OCI-LY3 (cell line): ENCODE data around the gene RHBG.

Experiments
- H2AFZ ChIP-seq: fragments of 200-600, 300-600 bp; shearing (Covaris generic); 2 replicates; pipeline ENCODE4 v1.6.0; 2014; ENCODE audit warnings: antibody characterized with exemption, low read depth, low read length
- H3K27ac ChIP-seq: fragments of 200-600, 300-600 bp; sonication (generic); 2 replicates; pipeline ENCODE4 v1.5.1; 2014; ENCODE audit warnings: mild to moderate bottlenecking, low read length, moderate library complexity, mixed read lengths
- H3K27me3 ChIP-seq: fragments of 200-600, 300-600 bp; sonication (generic); 2 replicates; pipeline ENCODE4 v1.6.1; 2014; ENCODE audit warnings: low read depth, low read length, mixed read lengths
- H3K36me3 ChIP-seq: fragments of 200-600, 300-600 bp; sonication (generic); replicated peaks from 2 replicates; pipeline ENCODE3; 2014; ENCODE audit warnings: low read depth, low read length, mixed read lengths
- H3K4me1 ChIP-seq: fragments of 300-600, 200-600 bp; sonication (generic); 2 replicates; pipeline ENCODE4 v1.6.1; 2014; ENCODE audit warnings: low read length, mixed read lengths
- H3K4me2 ChIP-seq: fragments of 200-600, 300-600 bp; sonication (generic); 2 replicates; pipeline ENCODE4 v1.6.1; 2014; ENCODE audit warnings: low read length, mixed read lengths
- H3K4me3 ChIP-seq: fragments of 300-600, 200-600 bp; sonication (generic); 2 replicates; pipeline ENCODE4 v1.5.1; 2014; ENCODE audit warnings: antibody characterized with exemption, mild to moderate bottlenecking, low read length, moderate library complexity
- H3K79me2 ChIP-seq: fragments of 300-600, 200-600 bp; shearing (Covaris generic); 2 replicates; pipeline ENCODE4 v1.6.1; 2014; ENCODE audit warnings: mild to moderate bottlenecking, low read length, mixed read lengths
- H3K9ac ChIP-seq: fragments of 300-600, 200-600 bp; shearing (Covaris generic); 2 replicates; pipeline ENCODE4 v1.6.0; 2014; ENCODE audit warnings: mild to moderate bottlenecking, low read length, moderate library complexity
- H3K9me3 ChIP-seq: fragments of 200-600, 300-600 bp; shearing (Covaris generic); 2 replicates; pipeline ENCODE4 v1.6.1; 2014; ENCODE audit warnings: low read length, mixed read lengths; ENCODE audit not compliant: insufficient read depth
- H4K20me1 ChIP-seq: fragments of 200-600, 300-600 bp; sonication (generic); 2 replicates; pipeline ENCODE4 v1.6.1; 2016; ENCODE audit warnings: low read length, mixed read lengths; ENCODE audit not compliant: insufficient read depth
- CTCF ChIP-seq: fragments of 200-600, 300-600 bp; sonication (generic); IDR thresholded peaks from 2 replicates; pipeline ENCODE4 v1.5.1; 2014; ENCODE audit warnings: antibody characterized with exemption, low read length, low read depth
- EZH2phosphoT487 ChIP-seq: fragments of 200-600 bp; shearing (Covaris generic); IDR thresholded peaks from 2 replicates; pipeline ENCODE4 v1.6.1; 2018; ENCODE audit warnings: antibody characterized with exemption, mixed run types, low read depth

The RHBG gene

GRCh38 chr1:156419854-156420204 lies 50.8 kb downstream of the RHBG start:
- Histone ChIP-seq H3K4me1 (peaks cover 15% of the 10 kb centered on the region), H3K27ac (peak overlapping the region; percentile 73), H2AFZ (no peak overlapping the region), H3K79me2 (peaks cover 51% of the 10 kb centered on the region), H3K4me3 (peak overlapping the region; percentile 94), H3K36me3 (peaks cover 2% of the 10 kb centered on the region), H3K9ac (peak overlapping the region; percentile 91), H3K27me3 (peaks cover 30% of the 10 kb centered on the region), H3K4me2 (peak overlapping the region; percentile 76), H4K20me1 (peaks cover 37% of the 10 kb centered on the region), H3K9me3 (no peaks in the 10 kb centered on the region)
- no peak for TF ChIP-seq EZH2phosphoT487
- peak; percentile 54 for TF ChIP-seq CTCF

DNA sequence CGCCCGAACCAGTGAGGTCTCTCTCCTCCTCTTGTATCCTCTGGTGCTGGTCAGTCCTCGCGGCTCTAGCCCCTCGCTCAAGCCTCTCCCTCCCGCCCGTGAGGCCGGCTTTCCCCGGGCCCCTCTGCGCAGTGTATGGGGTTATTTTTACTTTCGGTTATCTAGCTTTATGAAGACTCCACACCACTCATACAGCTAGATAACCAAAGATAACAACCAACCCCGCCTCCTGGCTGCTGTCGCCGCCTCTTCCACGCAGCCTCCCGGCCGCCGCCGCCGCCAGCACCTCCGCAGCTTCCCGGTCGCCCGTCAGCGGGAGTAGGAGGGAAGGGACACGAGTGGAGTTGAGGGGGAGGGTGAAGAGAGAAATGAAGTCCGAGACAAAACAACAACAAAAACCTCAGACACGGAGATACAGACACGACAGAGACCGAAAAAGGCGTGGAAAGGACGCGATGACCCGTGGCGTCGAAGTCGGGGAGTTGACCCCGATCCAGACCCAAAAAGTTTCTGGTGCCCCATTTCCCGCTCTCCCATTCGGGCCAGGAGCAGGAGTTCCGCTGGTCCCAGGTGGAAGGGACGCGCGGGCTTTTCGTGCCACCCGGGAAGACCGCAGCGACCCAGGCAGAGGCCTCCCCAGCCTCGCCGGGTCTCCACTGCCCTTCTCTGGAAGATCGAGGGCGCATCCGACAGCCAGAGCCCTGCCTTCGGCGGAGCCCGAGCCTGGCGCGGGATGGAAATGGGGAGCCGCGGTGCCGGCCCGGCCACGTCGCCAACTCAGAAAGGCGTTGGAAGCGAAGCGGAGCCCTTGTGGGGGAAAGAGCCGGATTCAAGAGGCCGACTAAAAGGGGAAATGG lies 51.4 kb downstream of the RHBG start:
- Histone ChIP-seq H3K4me3 (peak overlapping the region; percentile 94), H3K4me2 (peak overlapping the region; percentile 76)

DNA sequence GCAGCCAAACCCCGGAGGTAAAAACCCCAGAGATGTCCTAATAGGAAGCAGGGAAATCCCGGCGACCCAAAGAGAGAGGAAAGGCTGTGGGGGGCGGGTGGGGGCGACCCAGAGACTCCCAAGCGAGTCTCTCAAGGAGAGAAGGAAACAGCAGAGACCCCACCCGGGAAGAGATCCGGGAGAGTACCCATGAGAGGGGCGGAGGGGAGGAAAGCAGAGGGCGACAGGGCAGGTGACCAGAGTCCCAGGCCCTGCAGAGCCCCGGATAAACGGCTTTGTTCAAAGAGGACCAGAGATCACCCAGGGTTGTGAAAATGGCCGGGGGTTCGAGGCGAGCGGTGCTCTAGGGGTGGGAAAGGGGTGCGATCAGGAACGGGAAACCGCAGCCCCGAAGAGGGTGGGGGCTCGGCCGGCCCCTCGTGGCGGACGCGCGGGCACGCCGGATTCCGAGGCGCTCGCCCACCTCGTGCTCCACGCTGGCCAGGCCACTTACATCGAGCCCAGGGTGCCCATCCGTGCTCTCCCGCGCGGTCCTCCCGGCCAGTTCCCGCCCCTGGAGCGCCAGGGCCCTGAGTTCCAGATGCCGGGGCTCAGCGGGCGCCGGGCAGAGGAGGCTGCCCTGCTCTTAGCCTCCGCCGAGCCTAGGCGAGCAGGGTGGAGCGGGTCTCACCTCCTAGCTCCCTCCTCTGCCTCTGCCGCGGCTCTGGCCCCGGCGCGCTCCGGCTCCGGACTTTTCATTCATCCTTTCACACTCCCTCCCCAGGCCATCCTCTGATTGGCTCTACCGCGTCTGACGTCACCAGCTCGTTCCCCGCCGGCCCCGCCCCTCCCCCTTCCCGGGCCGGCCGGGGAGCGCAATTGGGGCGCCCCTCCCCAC lies 52.3 kb downstream of the RHBG start:
- Histone ChIP-seq H3K36me3 (no peaks in the 10 kb centered on the region), H3K9ac (peak overlapping the region; percentile 91), H3K4me1 (peaks cover 15% of the 10 kb centered on the region), H3K9me3 (no peaks in the 10 kb centered on the region), H4K20me1 (peaks cover 25% of the 10 kb centered on the region), H3K27ac (peak overlapping the region; percentile 73), H3K4me2 (peak overlapping the region; percentile 87), H3K4me3 (peak overlapping the region; percentile 94), H3K79me2 (peaks cover 46% of the 10 kb centered on the region), H2AFZ (peak overlapping the region; percentile 27), H3K27me3 (peaks cover 44% of the 10 kb centered on the region)
- no peak for TF ChIP-seq CTCF
- TF ChIP-seq EZH2phosphoT487 = no peak

More for the DNA sequence above, 51.4 kb downstream of the RHBG start:
- peaks cover 51% of the 10 kb centered on the region for H3K79me2 ChIP-seq
- H3K27ac ChIP-seq = peak overlapping the region; percentile 73
- H3K4me1 ChIP-seq = peaks cover 15% of the 10 kb centered on the region
- H3K9ac ChIP-seq = peak overlapping the region; percentile 91
- no peak for TF ChIP-seq CTCF
- TF ChIP-seq EZH2phosphoT487 = no peak
- H4K20me1 ChIP-seq = peaks cover 30% of the 10 kb centered on the region
- H3K9me3 ChIP-seq = no peaks in the 10 kb centered on the region
- no peaks in the 10 kb centered on the region for H3K36me3 ChIP-seq
- H3K27me3 ChIP-seq = peaks cover 36% of the 10 kb centered on the region
- H2AFZ ChIP-seq = no peak overlapping the region; the same call in 1 of the 2 replicates
